Frontal cortex (tissue), 4 donors: Measurements from ENCODE around the gene ELFN1. TPM values are rescaled to one million over a fixed set of nuclear protein-coding genes. Genes with fewer than 3 reads are reported as not detected.

Experiments
- DNase-seq, 2 donors: peaks; one replicate each; pipeline ENCODE4 v3.0.0; 2012; ENCODE audit warnings: low spot score in 2 of 2
- FAIRE-seq: peaks from 2 replicates; lab custom pipeline; 2012; peaks lifted over from hg19 to GRCh38; lab: Jason Lieb, UNC
- total RNA-seq: library from RNA; depleted of rRNA; stranded (reverse); fragments of >200 nt; gene quantifications from one replicate; pipeline ENCODE4 v1.2.3, GENCODE V29; 2014
- donor health status: control.
- donor health status: control.
- donor health status: control.

ELFN1 gene
- total RNA-seq, 1 donor from 2014 or later = 5.7 TPM

GRCh38 chr7:1674161-1675035 lies 4.3 kb downstream of the ELFN1 start:
- FAIRE-seq = no peak
- DNase-seq = no peak

GRCh38 chr7:1675036-1675671 lies 5.1 kb downstream of the ELFN1 start:
- DNase-seq (no peak), FAIRE-seq (no peak)

GRCh38 chr7:1675673-1676549 lies 5.8 kb downstream of the ELFN1 start:
- DNase-seq (no peak), FAIRE-seq (no peak)

- no peak for DNase-seq
Observed at GRCh38 chr7:1676550-1677078, 6.5 kb downstream of the ELFN1 start.

GRCh38 chr7:1677206-1678080 lies 7.4 kb downstream of the ELFN1 start:
- FAIRE-seq (no peak), DNase-seq (no peak)

More at GRCh38 chr7:1676550-1677078, 6.5 kb downstream of the ELFN1 start:
- no peak for FAIRE-seq

- FAIRE-seq (no peak), DNase-seq (no peak)
Observed at GRCh38 chr7:1678081-1678543, 8.0 kb downstream of the ELFN1 start.

- DNase-seq (no peak), FAIRE-seq (no peak)
Observed at GRCh38 chr7:1678571-1679325, 8.7 kb downstream of the ELFN1 start.

GRCh38 chr7:1679326-1679965 lies 9.4 kb downstream of the ELFN1 start:
- DNase-seq = no peak
- FAIRE-seq = no peak

- no peak for FAIRE-seq
Observed at GRCh38 chr7:1679966-1680730, 10.1 kb downstream of the ELFN1 start.

GRCh38 chr7:1681581-1681980 lies 11.5 kb downstream of the ELFN1 start:
- FAIRE-seq (no peak), DNase-seq (no peak)

More at GRCh38 chr7:1679966-1680730, 10.1 kb downstream of the ELFN1 start:
- no peak for DNase-seq

GRCh38 chr7:1685000-1685624 lies 15.0 kb downstream of the ELFN1 start:
- no peak for DNase-seq

GRCh38 chr7:1688542-1688941 lies 18.5 kb downstream of the ELFN1 start:
- FAIRE-seq = no peak

More at GRCh38 chr7:1685000-1685624, 15.0 kb downstream of the ELFN1 start:
- no peak for FAIRE-seq

GRCh38 chr7:1689311-1689710 lies 19.2 kb downstream of the ELFN1 start:
- no peak for FAIRE-seq
- DNase-seq = no peak

More at GRCh38 chr7:1688542-1688941, 18.5 kb downstream of the ELFN1 start:
- DNase-seq = no peak

- DNase-seq (no peak), FAIRE-seq (no peak)
Observed at GRCh38 chr7:1690359-1690958, 20.4 kb downstream of the ELFN1 start.

- FAIRE-seq (no peak), DNase-seq (no peak)
Observed at GRCh38 chr7:1691096-1691495, 21.0 kb downstream of the ELFN1 start.
